ENCODE results near the gene KLF1.
A peak's percentile ranks its signal among the peaks of the same experiment; 100 is the strongest.

The KLF1 gene

DNA sequence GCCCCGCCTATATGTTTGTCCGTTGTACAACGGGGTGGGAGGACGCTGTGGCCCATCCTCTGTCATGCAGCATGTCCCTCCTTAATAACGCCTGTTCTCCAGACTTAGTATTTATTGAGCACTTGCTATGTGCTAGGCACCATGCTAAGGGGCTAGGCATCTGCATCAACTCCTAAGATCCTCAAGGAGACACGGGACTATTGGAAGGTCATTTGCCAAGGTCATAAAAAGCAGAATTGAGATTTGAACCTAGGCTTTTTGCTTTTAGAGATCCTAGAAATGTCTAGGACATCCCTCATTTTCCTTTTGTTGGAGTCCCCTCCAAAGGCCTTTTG lies 50.5 kb downstream of the KLF1 start:
- no peak for DNase-seq

DNA sequence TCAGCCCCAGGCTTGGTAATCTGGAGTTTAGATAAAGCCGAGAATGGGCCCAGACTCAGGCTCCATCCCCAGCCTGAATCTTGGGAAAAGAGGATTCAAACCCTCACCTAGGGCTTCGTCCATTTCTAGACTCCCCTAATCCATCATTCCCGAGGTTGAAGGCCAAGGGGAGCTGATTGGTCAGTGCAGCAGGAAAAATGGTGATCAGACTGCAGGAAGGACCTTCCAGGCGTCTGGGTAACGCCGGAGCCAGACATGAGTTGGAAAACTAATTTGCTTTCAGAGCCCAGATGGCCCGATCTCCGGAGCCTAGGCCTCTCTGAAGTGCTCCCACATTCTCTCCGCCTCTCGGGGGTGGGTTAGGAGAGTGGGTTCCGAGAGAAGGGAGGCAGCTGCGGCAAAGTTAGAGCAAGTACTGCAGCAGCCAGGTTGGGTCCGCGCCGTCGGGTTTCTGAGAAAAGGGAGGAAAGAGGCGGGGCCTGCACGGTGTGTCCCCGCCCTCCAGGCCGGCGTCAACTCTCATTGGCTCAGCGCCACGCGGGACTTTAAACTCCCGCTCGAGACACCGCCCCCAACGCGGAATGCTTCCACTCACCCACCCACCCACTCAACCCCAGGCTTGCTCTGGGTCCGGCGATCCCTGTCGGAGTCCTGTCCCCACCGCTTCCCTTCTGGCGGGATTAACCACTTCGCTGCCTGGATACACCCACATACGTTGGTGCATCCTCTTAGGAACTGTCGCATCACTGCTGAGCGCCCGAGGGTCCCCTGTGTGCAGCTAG lies 51.8 kb downstream of the KLF1 start:
- DNase-seq: peak in 1 of 2 donors; percentile 47

DNA sequence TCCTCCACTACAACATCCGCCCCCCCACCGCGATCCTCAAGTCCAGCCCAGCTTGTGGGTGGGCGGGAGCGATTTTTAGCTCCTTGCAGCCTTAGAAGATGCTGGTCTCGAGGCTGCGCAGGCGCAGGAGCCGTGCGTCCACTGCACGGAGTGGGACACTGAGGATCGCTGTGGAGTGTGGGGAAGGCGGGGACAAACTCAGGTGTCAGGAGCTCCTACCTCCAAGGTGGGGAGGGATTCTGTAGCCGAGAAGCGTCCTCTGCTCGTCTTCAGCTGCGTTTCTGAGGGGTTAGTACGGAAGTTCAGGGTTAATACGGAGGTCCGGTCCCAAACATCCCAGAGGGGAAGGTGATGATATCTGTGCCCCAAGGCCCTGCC lies 52.4 kb downstream of the KLF1 start, which contains the start of gene RTBDN:
Gene RTBDN (minus strand): TSS at position 14 of the 378 bp plus-strand sequence. CDS start 4,600 bp downstream, outside the sequence.
- no peak for DNase-seq
